NCI-H2029 treated with DMSO at 0.1 percent for 48 hours (cell line): ENCODE data around the gene DDX25.
A peak's percentile ranks its signal among the peaks of the same experiment; 100 is the strongest.
"Not testable (repeated sequence)": the region's sequence is repeated elsewhere in the genome, so short reads cannot be mapped to it uniquely, and the experiment has no call there.

Experiments used
- DNase-seq: peaks from one replicate; lab custom pipeline; 2025; lab: John Stamatoyannopoulos, UW

The DDX25 gene

DNA sequence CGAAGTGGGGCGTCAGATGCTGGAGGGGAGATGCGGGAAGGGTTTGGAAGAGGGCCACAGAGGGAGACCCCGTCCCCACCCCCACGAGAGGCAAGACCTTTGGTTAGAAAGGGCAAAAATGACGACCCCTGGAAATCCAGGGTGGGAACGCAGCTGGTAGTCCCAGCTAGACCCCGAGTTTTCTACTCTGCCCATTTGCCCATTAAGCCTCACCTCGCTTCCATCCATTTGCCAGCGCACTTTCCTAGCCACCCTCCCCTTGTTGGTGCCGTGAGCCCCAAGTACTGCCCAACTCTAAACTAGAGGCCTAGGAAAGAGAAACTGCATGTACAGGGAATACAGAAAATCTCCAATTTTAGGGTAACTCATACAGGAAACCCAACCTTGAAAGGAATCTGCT lies 370 bp downstream of the DDX25 start:
- no peak for DNase-seq

DNA sequence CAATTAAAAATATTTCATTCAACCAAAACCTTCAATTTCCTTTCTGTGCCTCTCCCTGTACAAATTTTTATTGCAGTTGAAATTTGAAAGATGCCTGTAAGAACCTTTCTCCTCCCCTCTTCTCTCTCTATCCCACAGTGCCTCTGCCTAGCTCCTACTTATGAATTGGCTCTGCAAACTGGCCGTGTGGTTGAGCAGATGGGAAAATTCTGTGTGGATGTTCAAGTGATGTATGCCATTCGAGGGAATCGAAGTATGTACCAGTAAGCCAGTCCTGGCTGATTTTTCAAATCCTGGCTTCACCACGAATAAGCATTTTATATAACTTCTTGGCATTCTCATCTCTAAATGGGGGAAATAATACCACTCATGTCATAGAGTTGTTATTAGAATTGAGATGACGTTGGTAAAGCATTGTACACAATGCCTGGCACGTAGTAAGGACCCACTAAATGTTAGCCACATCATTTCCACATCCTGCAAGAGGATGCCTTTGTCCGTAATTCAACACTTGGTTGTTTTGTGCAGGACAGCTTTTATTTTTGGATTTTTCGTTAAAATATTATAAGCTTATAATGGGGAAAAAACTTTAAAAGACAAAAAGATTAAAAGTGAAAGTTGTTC lies 6.0 kb downstream of the DDX25 start:
- DNase-seq = no peak

DNA sequence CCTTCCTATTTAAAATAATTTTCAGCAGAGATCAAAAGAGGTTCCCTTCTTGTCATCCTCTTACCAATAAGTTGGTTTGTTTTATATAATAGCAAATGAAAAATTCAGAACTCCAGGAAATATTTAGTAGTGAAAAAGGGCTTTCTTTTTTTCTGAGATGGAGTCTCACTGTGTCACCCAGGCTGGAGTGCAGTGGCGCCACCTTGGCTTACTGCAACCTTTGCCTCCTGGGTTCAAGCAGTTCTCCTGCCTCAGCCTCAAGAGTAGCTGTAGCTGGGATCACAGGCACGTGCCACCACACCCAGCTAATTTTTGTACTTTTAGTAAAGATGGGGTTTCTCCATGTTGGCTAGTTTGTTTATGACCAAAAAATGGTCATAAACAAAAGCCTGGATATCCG lies 10.3 kb downstream of the DDX25 start:
- not testable (repeated sequence) for DNase-seq

DNA sequence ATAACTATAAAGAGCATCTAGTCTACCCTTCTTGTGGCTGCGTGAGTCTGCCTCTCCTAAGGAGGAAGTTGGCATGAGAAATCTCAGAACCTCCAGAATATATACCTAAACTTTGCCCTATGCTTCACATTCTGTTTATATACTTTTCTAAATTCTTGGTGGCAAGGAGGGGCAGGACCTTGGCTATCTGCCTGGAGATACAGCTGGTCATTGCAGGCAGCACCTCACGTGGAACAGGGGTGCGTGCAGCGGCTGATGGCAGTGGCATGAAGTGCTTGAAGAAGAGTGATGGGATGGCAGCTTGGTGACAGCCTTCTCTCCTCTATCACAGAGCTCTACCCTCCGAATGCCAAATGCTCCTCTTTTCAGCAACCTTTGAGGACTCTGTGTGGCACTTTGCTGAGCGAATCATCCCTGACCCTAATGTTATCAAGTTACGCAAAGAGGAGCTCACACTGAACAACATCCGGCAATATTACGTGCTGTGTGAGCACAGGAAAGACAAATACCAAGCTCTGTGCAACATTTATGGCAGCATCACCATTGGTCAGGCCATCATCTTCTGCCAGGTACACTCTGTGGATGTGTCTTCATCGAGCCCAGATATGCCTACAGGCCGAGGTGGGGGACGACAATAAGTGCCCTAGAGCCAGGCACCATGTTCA lies 12.5 kb downstream of the DDX25 start:
- no peak for DNase-seq

DNA sequence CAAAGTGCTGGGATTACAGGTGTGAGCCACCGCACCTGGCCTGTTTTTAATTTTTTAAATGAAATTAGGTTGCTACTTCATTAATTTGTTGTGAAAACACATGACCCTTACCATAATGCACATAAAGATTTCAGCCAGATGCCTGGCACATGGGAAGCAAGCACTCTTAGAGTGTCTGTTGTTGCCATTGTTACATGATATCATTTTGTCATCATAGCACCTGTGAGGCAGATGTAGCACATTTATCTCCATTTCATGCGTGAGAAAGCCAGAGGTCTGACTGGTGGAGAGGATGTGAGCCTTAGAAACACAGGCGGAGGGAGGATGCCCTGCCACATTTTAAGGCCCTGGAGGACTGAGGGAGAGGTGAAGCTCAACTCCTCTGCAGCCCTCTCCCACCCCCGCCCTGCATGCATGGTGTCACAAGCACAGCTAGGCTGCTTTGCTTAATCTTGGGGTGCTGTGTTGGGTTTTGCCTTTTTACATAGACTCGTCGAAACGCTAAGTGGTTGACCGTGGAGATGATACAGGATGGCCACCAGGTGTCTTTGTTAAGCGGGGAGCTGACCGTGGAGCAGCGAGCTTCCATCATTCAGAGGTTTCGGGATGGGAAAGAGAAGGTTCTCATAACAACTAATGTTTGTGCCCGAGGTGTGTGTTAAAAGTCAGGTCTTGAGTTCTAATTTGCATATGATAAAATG lies 14.0 kb downstream of the DDX25 start:
- DNase-seq = no peak

DNA sequence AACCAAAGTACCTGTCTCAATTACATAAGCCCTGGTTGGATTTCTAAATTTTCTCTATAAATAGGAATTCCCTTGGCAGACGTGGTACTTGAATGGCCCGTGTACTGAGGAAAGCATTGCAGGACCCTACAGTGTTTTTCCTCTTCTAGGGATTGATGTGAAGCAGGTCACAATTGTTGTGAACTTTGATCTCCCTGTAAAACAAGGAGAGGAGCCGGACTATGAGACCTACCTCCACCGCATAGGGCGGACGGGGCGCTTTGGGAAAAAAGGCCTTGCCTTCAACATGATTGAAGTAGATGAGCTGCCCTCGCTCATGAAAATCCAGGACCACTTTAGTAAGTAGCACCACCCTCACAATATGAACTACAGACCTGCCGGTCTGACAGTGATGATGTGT lies 16.7 kb downstream of the DDX25 start:
- DNase-seq = no peak

DNA sequence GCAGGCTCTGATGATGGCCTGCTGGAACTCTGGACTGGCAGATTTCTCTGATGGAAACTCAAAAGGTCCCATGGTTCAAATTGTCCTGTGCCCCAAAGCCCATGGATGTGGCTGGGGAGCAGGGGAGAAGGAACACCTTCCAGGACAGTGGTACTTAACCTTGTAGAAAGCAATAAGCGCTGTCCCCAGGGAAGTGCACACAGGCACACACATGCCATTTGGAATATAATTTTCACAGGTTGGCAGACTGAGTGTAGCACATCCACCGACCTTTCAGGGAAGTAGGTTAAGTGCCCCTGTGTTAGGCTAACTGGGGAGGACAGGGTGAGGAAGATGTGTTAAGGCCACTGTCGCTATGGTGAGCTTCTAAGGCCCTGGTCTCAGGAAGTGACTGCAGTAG lies 17.8 kb downstream of the DDX25 start:
- DNase-seq = no peak

DNA sequence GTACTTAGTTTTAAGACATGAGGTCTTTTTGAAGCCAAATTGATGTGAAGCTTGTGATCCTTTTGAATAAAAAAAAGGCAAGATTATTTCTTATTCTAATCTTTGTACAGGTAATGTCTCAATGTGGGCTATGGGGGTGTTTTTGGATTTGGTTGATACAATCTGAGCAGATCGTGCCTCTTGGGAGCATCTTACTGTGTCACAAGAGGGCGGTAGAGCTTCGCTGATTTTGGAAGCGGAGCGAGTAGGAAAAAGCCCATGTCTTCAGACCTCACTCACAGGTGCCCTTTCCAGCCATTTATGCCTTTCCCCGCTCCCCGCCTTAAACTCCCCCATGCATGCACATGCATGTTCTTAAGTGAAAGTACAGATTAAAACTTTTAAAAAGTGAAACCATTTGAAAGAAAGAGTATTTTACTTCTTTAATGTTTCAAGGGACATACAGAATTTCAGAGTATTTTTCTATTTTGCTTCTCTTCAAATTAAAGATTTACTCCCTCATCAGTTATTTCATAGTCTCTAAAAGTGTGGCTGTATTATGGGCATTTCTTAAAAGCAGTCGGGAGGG lies 18.8 kb downstream of the DDX25 start:
- DNase-seq = peak; percentile 56

DNA sequence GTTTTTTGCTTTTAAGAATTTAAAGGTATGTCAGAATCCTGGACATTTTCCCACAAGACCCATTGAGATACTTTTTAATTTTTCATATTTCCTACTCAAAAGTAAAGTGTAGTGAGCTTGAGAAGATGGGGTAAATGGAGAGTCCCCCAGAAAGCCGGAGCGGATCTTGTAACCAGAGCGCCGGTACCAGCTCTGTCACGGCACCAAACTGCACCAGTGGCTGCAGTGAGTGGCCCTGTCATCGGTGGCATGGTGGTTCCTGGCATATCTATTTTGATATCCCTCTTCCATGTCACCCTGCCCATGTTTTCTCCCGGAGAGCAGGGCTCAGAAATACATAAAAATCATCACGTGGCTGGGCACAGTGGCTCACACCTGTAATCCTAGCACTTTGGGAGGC lies 19.3 kb downstream of the DDX25 start:
- no peak for DNase-seq

DNA sequence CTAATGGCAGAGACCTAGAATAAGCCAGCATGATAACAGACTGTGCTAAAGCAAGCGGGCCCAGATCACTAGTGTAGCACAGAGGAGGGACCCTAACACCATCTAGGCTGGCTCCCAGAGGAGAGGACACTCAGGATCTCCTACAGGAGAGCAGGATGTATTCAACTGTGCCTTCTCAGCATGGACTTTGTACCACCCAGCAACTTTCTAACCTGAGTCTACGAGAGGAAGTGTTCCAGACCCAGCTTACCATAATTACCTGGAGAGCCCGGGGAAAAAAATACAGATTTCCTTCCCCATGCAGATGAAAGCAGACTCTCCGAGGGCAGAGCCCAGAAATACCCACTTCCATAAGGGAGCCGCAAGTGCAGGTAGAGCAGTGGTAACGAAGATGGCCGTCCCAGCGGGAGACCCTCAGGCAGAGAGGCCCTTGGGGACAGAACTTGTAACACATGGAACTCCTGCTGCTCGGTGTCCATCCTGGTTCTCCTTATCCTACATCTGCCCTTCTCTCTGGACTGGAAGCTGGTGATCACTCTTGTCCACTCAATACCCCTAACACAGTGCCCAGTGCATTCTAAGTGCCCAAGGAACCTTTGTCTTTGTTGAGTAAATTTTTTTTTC lies 20.2 kb downstream of the DDX25 start:
- DNase-seq = no peak

DNA sequence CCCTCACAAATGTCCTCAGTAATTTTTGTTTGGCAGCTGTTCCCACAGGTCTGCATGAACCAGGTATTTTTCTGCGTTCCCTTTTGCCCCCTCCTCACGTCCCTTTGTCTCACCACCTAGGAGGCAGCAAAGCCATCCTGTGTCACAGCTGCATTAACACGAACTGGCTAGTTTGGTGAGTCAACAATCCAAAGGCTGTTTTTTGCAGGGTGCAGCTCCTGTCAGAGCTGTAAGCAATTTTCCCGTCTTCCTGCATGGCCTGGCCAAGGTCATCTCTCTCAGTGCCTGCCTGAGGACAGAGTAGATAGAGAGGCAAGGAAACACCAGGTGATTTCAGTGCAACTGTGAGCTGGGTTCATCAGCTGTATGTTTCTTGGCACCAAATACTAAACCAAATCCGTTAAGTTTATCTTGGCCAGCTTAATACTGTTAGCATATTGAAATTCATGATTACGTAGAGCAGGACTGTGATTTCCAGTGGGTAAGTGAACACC lies 21.0 kb downstream of the DDX25 start:
- DNase-seq = peak; percentile 30

DNA sequence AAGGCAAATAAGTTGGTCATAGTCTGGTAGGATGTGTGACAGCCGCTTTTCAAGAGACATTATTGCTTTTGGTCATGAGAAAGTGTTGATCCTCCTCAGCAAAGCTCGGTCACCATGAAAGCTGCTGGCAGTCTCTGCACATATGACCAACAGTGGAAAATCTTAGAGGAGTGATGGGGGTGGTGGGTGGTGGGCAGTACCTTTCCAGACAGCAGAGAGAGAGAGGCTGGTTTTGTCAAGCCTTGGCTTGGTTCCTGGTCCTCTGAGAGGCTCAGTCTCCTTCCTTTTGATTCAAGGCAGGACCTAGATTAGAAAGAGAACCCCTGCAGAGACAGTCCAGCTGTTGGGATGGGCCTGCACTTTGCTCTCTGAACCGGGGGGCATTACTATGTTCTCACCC lies 21.5 kb downstream of the DDX25 start:
- DNase-seq = no peak

DNA sequence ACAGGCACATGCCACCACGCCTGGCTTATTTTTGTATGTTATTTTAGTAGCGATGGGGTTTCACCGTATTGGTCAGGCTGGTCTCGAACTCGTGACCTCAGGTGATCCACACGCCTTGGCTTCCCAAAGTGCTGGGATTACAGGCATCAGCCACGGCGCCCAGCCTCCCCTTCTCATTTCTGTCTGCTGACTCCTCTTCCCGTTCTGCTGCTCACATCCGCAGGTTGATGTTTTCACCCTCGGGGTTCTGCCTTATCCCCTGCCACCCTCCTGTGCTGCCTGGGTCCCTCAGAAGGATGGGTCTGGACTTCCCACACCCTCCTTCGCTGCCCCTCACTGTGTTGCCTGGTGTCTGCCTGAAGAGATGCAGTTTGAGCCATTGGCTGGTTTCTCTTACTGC lies 22.4 kb downstream of the DDX25 start:
- DNase-seq = no peak

DNA sequence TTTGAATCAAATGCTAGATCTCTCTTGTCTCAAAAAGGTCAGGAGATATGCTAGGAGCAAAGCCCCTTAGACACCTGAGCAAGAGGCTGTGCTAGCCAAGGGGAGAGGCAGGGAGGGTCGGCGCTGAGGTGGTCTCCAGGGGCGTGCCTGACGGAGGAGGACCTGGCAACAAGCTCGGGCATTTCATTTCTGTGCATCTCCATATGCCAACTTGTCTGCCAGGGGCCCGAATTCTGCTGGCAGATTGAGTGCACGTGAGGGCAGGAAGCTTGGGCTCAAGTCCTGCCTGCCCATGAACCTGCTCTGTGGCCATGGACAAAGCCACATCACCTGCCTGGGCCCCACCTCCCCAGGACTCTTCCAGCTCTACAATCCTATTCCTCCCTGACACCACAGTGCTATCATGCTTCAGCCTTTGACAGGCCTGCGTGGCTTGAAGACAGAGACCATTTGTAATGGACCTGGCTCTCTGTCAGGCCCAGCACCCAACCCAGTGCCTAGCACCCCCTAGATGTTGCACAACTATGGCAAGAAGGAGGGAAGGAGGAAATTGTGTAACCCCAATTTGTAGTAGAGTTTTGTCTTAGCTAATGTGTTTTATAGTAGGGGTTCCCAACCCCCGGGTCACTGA lies 25.3 kb downstream of the DDX25 start:
- no peak for DNase-seq

DNA sequence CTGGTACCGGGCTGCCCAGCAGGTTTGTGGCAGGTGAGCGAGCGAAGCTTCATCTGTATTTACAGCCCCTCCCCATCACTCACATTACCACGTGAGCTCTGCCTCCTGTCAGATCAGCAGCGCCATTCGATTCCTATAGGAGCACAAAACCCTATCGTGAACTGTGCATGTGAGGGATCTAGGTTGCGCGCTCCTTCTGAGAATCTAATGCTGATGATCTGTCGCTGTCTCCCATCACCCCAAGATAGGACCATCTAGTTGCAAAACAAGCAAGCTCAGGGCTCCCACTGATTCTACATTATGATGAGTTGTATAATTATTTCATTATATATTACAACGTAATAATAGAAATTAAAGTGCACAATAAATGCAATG lies 25.8 kb downstream of the DDX25 start:
- no peak for DNase-seq

DNA sequence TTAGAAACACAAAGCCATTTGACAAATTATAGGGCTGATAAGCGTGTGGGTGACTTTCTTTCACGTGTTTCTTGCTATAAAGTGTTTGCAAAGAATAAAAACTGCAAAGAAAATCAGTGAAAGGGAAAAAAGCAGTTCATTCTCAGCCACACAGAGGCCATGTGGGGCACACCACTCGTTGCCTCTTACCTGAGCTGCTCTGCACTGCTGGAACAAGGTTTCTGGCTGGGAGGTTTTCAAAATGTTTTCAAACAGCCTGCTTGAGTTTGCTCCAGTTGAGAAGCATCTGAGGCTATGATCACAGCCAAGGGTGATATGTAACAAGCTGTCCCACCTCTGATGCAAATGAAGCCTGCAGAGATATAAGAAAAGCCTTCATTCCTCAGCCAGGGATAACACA lies 26.8 kb downstream of the DDX25 start:
- DNase-seq = no peak

DNA sequence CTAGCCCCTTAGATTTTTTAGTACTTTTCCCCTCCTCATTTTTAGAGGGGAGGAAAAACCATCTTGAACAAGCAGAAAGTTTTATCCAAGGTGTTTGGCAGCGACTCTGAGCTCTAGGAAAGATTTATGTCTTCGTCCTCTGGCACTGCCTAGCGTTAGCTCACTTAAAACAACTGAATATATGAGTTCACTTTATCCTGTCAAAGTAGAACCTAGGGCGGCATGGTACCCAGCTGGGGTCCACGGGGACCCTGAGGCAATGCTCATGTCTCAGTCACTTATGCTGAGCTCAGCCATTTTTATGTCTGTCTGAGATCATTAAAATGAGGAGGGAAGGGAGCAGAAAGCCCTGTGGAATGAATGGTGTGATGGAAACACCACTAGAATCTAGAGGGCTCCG lies 27.4 kb downstream of the DDX25 start:
- DNase-seq = no peak

DNA sequence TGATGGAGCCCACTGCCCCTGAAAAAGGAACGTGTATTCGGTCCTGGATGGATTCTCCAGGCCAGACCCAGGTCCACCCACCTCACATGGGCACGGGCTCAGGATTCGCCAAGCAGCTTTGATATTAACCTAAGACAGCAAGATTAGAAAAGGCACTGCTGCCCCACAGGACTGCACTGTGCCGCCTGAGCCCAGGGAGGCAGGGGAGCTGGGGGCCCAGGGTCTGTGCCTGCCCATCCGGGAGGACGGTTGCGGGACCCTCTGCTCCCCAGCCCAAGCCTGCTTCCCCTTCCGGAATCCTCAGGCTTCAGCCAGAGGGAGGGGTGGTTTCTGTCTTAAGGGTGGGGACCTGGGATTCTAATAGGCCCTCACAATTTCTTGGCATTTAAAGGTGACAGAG lies 28.0 kb downstream of the DDX25 start:
- no peak for DNase-seq

DNA sequence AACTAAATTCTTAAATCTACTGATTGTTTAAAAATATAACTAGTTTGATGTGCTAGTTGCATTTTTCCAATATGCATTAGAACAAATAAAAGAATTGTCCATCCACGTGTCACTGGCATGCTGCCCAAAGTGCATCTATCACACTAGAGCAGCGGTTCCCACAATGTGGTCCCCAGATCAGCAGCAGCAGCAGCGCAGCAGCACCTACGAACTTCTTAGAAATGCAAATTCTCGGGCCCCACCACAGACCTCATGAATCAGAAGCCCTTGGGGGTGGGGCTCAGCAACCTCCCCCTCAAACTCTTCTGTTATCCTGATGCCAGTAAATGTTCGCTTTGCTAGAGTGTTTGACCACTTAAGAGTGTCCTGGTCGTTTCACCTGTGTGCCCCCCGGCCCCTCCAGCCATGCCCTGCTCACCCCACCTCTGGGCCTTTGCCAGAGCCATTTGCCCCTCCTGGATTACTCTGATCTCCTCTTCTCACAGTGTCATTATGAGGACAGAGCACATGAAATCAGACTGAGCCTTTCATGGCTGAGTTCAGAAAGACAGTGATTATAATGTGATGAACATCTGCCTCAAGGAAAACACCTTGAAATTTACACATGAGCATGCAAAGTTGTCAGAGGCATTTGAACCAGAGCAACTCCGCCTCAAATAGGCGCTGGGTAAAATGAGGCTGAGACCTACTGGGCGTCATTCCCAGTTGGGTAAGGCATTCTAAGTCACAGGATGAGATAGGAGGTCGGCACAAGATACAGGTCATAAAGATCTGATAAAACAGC lies 28.9 kb downstream of the DDX25 start:
- no peak for DNase-seq

DNA sequence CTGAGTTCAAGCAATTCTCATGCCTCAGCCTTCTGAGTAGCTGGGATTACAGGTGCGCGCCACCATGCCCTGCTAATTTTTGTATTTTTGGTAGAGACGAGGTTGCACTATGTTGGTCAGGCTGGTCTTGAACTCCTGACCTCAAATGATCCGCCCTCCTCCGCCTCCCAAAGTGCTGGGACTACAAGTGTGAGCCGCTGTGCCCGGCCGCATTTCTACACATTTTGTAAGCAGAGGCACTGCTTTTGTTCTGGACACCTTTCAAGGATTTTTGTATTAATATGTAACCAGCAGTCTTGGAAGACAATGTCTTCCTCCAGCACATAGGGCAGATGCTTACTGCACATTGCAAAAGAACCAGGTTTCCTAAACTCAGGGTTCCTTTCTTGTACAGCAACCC lies 30.2 kb downstream of the DDX25 start:
- no peak for DNase-seq

DNA sequence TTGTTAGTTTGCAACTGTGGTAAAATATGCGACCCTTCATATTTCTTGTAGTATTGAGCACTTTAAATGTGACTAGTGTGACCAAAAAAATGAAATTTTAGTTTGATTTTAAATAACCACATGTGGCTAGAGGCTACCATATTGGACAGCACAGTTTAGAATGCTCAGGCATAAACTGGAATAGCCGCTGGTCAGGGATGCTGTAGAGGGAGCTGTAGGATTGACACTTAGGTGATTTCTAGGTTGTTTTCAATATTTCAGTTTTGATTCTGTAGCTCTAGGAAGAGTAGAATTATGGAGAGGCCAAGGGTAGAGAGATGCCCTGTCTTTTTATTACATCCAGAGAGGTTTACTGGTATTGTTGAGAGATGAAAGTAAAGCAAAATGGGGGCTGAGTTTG lies 30.7 kb downstream of the DDX25 start:
- DNase-seq = no peak
